H1 (cell line): Measurements from ENCODE around the gene KLF13. TPM values are rescaled to one million over a fixed set of nuclear protein-coding genes. Genes with fewer than 3 reads are reported as not detected.

Source experiments
- CTCF ChIA-PET: fragments of 300-600 bp; sonication (Branson Sonifier 250); formaldehyde crosslinking; loops from one replicate; lab custom pipeline; 2021; ENCODE audit not compliant: partially characterized antibody; lab: Charles Lee
- POLR2A ChIA-PET: fragments of 300-600 bp; sonication (Branson Sonifier 250); formaldehyde crosslinking; loops from one replicate; lab custom pipeline; 2021; ENCODE audit warnings: inconsistent platforms; ENCODE audit not compliant: partially characterized antibody; lab: Charles Lee
- DNase-seq, 2 experiments: peaks; one replicate each; pipeline versions ENCODE4 v3.0.0 to v3.0.0-alpha.2; 2010 to 2022; ENCODE audit warnings: low spot score in 2 of 2, low read depth in 1 of 2, mixed read lengths in 1 of 2
- FAIRE-seq: peaks from 2 replicates; lab custom pipeline; 2011; peaks lifted over from hg19 to GRCh38; lab: Jason Lieb, UNC
- H2AFZ ChIP-seq: 2 replicates; pipeline ENCODE4 v1.8.1; 2012; ENCODE audit warnings: low read length, inconsistent platforms
- H2AK5ac ChIP-seq: 2 replicates; pipeline ENCODE4 v1.6.1; 2013; ENCODE audit warnings: low read depth, low read length
- H2BK120ac ChIP-seq: replicated peaks from 2 replicates; pipeline ENCODE3; 2013; ENCODE audit warnings: low read depth, low read length, inconsistent platforms
- H2BK12ac ChIP-seq: 2 replicates; pipeline ENCODE4 v1.6.1; 2013; ENCODE audit warnings: low read depth, low read length
- H2BK15ac ChIP-seq: 2 replicates; pipeline ENCODE4 v1.6.1; 2013; ENCODE audit warnings: low read length
- H2BK20ac ChIP-seq: 2 replicates; pipeline ENCODE4 v1.6.1; 2013; ENCODE audit warnings: low read length
- H2BK5ac ChIP-seq: 2 replicates; pipeline ENCODE4 v1.6.1; 2013; ENCODE audit warnings: low read depth, low read length
- H3K14ac ChIP-seq: 2 replicates; pipeline ENCODE4 v1.6.1; 2013; ENCODE audit warnings: inconsistent platforms; ENCODE audit not compliant: insufficient read length
- H3K18ac ChIP-seq: 2 replicates; pipeline ENCODE4 v1.6.1; 2013; ENCODE audit warnings: low read length; ENCODE audit errors: extremely low read depth
- H3K23ac ChIP-seq: 2 replicates; pipeline ENCODE4 v1.6.1; 2013; ENCODE audit warnings: inconsistent platforms; ENCODE audit not compliant: insufficient read length
- H3K23me2 ChIP-seq: 2 replicates; pipeline ENCODE4 v1.6.1; 2013; ENCODE audit warnings: low read depth, low read length
- H3K27ac ChIP-seq: 2 replicates; pipeline ENCODE4 v1.6.1; 2011; ENCODE audit warnings: low read depth, low read length, inconsistent platforms
- H3K27me3 ChIP-seq, 4 experiments: replicated peaks in 1 of 4; 1 replicate in 1 of 4; 2 replicates in 3 of 4; pipeline versions ENCODE4 v1.6.1 to v1.8.1; 2011 to 2013; ENCODE audit warnings: low read length in 3 of 4, mild to moderate bottlenecking in 3 of 4, inconsistent platforms in 2 of 4, mixed read lengths in 2 of 4, moderate library complexity in 1 of 4; ENCODE audit not compliant: control insufficient read depth in 3 of 4, insufficient read depth in 3 of 4; ENCODE audit errors: extremely low read depth in 1 of 4
- H3K36me3 ChIP-seq, 4 experiments: 2 replicates each; pipeline versions ENCODE4 v1.6.1 to v1.8.1; 2011 to 2013; ENCODE audit warnings: mild to moderate bottlenecking in 4 of 4, low read length in 3 of 4, moderate library complexity in 2 of 4, control low read depth in 1 of 4, inconsistent platforms in 1 of 4; ENCODE audit not compliant: insufficient read depth in 4 of 4, control insufficient read depth in 2 of 4
- H3K4ac ChIP-seq: replicated peaks from 2 replicates; pipeline ENCODE3; 2013; ENCODE audit warnings: low read length, low read depth, mixed read lengths, inconsistent platforms; ENCODE audit not compliant: insufficient read length
- H3K4me1 ChIP-seq, 4 experiments: replicated peaks in 1 of 4; 1 replicate in 1 of 4; 2 replicates in 3 of 4; pipeline versions ENCODE4 v1.6.1 to v1.8.1; 2011 to 2013; ENCODE audit warnings: low read length in 3 of 4, inconsistent platforms in 2 of 4, mixed read lengths in 1 of 4; ENCODE audit not compliant: insufficient read depth in 4 of 4, control insufficient read depth in 3 of 4
- H3K4me2 ChIP-seq, 2 experiments: 2 replicates each; pipeline versions ENCODE4 v1.6.1 to v1.8.1; 2011 to 2013; ENCODE audit warnings: low read depth in 2 of 2, low read length in 2 of 2, control low read depth in 1 of 2, inconsistent platforms in 1 of 2, mild to moderate bottlenecking in 1 of 2; ENCODE audit not compliant: insufficient read depth in 1 of 2
- H3K4me3 ChIP-seq, 4 experiments: fragments of 200-600, 300-600 bp in 1 of 4; sonication (generic), shearing (Covaris generic), sonication (Bioruptor Twin) in 1 of 4; 2 replicates each; pipeline versions ENCODE4 v1.5.1 to v1.8.1; 2011 to 2016; ENCODE audit warnings: low read length in 4 of 4, low read depth in 3 of 4, control low read depth in 2 of 4, inconsistent platforms in 2 of 4, mild to moderate bottlenecking in 2 of 4, mixed read lengths in 1 of 4, moderate library complexity in 1 of 4; ENCODE audit not compliant: insufficient read depth in 2 of 4; ENCODE audit errors: extremely low read depth in 1 of 4
- H3K56ac ChIP-seq: replicated peaks from 2 replicates; pipeline ENCODE3; 2013; ENCODE audit warnings: low read depth, mild to moderate bottlenecking, mixed read lengths, low read length, inconsistent platforms; ENCODE audit not compliant: insufficient read length
- H3K79me1 ChIP-seq: 2 replicates; pipeline ENCODE4 v1.6.1; 2013; ENCODE audit warnings: low read depth, low read length, control low read depth
- H3K79me2 ChIP-seq, 2 experiments: 2 replicates each; pipeline versions ENCODE4 v1.6.1 to v1.8.1; 2012 to 2013; ENCODE audit warnings: low read length in 2 of 2, mild to moderate bottlenecking in 2 of 2, inconsistent platforms in 1 of 2; ENCODE audit not compliant: insufficient read depth in 2 of 2, control insufficient read depth in 1 of 2
- H3K9ac ChIP-seq, 4 experiments: replicated peaks in 1 of 4; 1 replicate in 1 of 4; 2 replicates in 3 of 4; pipeline versions ENCODE4 v1.6.1 to v1.8.1; 2011 to 2013; ENCODE audit warnings: low read depth in 3 of 4, low read length in 3 of 4, control low read depth in 2 of 4, mild to moderate bottlenecking in 2 of 4, moderate library complexity in 2 of 4, inconsistent platforms in 1 of 4; ENCODE audit errors: extremely low read depth in 1 of 4
- H3K9me3 ChIP-seq, 2 experiments: 2 replicates each; pipeline versions ENCODE4 v1.6.1 to v1.8.1; 2012 to 2013; ENCODE audit warnings: mild to moderate bottlenecking in 2 of 2, moderate library complexity in 2 of 2, control low read depth in 1 of 2, inconsistent platforms in 1 of 2, low read depth in 1 of 2, low read length in 1 of 2, mixed read lengths in 1 of 2; ENCODE audit not compliant: insufficient read depth in 2 of 2
- H4K20me1 ChIP-seq, 2 experiments: replicated peaks in 1 of 2; 2 replicates each; pipeline versions ENCODE3 to v1.8.1; 2011 to 2013; ENCODE audit warnings: inconsistent platforms in 2 of 2, low read length in 2 of 2, mild to moderate bottlenecking in 1 of 2; ENCODE audit not compliant: insufficient read depth in 2 of 2, control insufficient read depth in 1 of 2
- H4K5ac ChIP-seq: 2 replicates; pipeline ENCODE4 v1.6.1; 2013; ENCODE audit warnings: low read length, low read depth, mixed read lengths, inconsistent platforms; ENCODE audit not compliant: insufficient read length
- H4K8ac ChIP-seq: 2 replicates; pipeline ENCODE4 v1.8.0; 2013; ENCODE audit warnings: mild to moderate bottlenecking, moderate library complexity, low read length, inconsistent platforms; ENCODE audit not compliant: insufficient read depth; ENCODE audit errors: extremely low read depth
- H4K91ac ChIP-seq: replicated peaks from 2 replicates; pipeline ENCODE3; 2013; ENCODE audit warnings: low read length, mixed read lengths, inconsistent platforms; ENCODE audit not compliant: insufficient read length
- BACH1 ChIP-seq: IDR thresholded peaks from 2 replicates; pipeline ENCODE4 v1.6.1; 2012; ENCODE audit warnings: low read length, improper control_type of control experiment
- CHD1 ChIP-seq: IDR thresholded peaks from 2 replicates; pipeline ENCODE4 v1.6.1; 2012; ENCODE audit warnings: low read depth, low read length, improper control_type of control experiment
- GTF2F1 ChIP-seq: IDR thresholded peaks from 2 replicates; pipeline ENCODE4 v1.6.1; 2012; ENCODE audit warnings: low read depth, low read length, improper control_type of control experiment, borderline replicate concordance
- JUND ChIP-seq: IDR thresholded peaks from 2 replicates; pipeline ENCODE4 v1.6.1; 2011; ENCODE audit warnings: mild to moderate bottlenecking, improper control_type of control experiment, low read length
- MAX ChIP-seq: IDR thresholded peaks from 2 replicates; pipeline ENCODE4 v1.6.1; 2012; ENCODE audit warnings: inconsistent platforms
- POLR2A ChIP-seq, 2 experiments: IDR thresholded peaks; 1 replicate in 1 of 2; 2 replicates in 1 of 2; pipeline ENCODE4 v1.6.1; 2011; ENCODE audit warnings: low read depth in 2 of 2, low read length in 2 of 2, mild to moderate bottlenecking in 2 of 2; ENCODE audit errors: control extremely low read depth in 1 of 2
- POLR2AphosphoS5 ChIP-seq: IDR thresholded peaks from 2 replicates; pipeline ENCODE4 v1.6.1; 2011; ENCODE audit warnings: low read depth, low read length
- SIX5 ChIP-seq: IDR thresholded peaks from 2 replicates; pipeline ENCODE4 v1.6.1; 2011; ENCODE audit warnings: mild to moderate bottlenecking, low read depth, low read length
- USF2 ChIP-seq: IDR thresholded peaks from 2 replicates; pipeline ENCODE4 v1.6.1; 2011; ENCODE audit warnings: low read length, improper control_type of control experiment
- polyA plus RNA-seq, 7 experiments: library from polyadenylated mRNA; depleted of rRNA in 3 of 7; stranded (reverse) in 5 of 7; unstranded in 2 of 7; fragments of >200 nt in 5 of 7; fragments of 200-250 nt in 2 of 7; gene quantifications; 1 replicate in 5 of 7; 2 replicates in 1 of 7; 4 replicates in 1 of 7; pipeline versions ENCODE4 v1.2.1 to v1.2.3, GENCODE V29; 2011 to 2013; ENCODE audit warnings: missing spikeins in 2 of 7, mixed read lengths in 2 of 7
- total RNA-seq: library from RNA; stranded (reverse); fragmentation: NEBNext Ultra II Directional; extraction: Animal tissue kit (Norgen Biotek cat#: 25700); gene quantifications from 2 replicates; pipeline ENCODE4 v1.2.1, GENCODE V29; 2021

The KLF13 gene
- total and polyA plus RNA-seq, 2 of the 8 experiments (the other 6 are each of a cell fraction or from before 2014, with no cell fraction given), result 18.3 to 33.4 TPM

- Histone ChIP-seq H3K23me2 (peaks cover 2% of the 10 kb centered on the region; the same call in 1 of the 2 replicates), H2AFZ (no peak overlapping the region), H2BK5ac (no peak overlapping the region), H3K14ac (no peak overlapping the region), H3K9ac (no peak overlapping the region), H2BK15ac (no peak overlapping the region), H3K56ac (no peak overlapping the region), H4K8ac (no peak overlapping the region), H4K5ac (no peak overlapping the region), H3K4ac (no peak overlapping the region), H3K4me2 (no peak overlapping the region), H3K9me3 (peaks cover 0 to 4% of the 10 kb centered on the region in 2 experiments; a peak in 1 of 4 replicates), H3K4me1 (no peaks in the 10 kb centered on the region), H2BK12ac (no peak overlapping the region), H3K27ac (no peak overlapping the region), H3K23ac (no peak overlapping the region), H3K18ac (no peak overlapping the region), H3K4me3 (no peak overlapping the region), H3K79me2 (no peaks in the 10 kb centered on the region), H4K20me1 (no peaks in the 10 kb centered on the region), H4K91ac (no peak overlapping the region), H2BK120ac (no peak overlapping the region), H3K27me3 (no peaks in the 10 kb centered on the region), H2BK20ac (no peak overlapping the region), H2AK5ac (no peak overlapping the region), H3K79me1 (no peaks in the 10 kb centered on the region), H3K36me3 (no peaks in the 10 kb centered on the region)
- no peak for DNase-seq
- CTCF ChIA-PET, result interaction anchor here (1.2 to 1.7 kb wide), 2 partner anchors 9 to 30 kb away, joined by 3 to 5 read pairs; no protein-coding TSS in a partner anchor
- FAIRE-seq, result no peak
- POLR2A ChIA-PET, result no interaction called here
- TF ChIP-seq GTF2F1 (no peak), JUND (no peak), CHD1 (no peak), SIX5 (no peak), POLR2AphosphoS5 (no peak), MAX (no peak), POLR2A (IDR thresholded peaks at IDR 0.05; ENCODE audit: control extremely low read depth in 1 of 2, low read depth in 2 of 2, low read length in 2 of 2) (no peak), BACH1 (no peak), USF2 (no peak)
Observed at GRCh38 chr15:31407851-31408250, 81.2 kb downstream of the KLF13 start.
